WI38 (cell line): ENCODE measurements around the gene TRMU.

Experiments used
- H3K4me3 ChIP-seq: 2 replicates; pipeline ENCODE4 v1.5.1; 2011; ENCODE audit warnings: low read depth, mild to moderate bottlenecking, control low read depth, low read length
- CTCF ChIP-seq: IDR thresholded peaks from 2 replicates; pipeline ENCODE4 v1.5.1; 2012; ENCODE audit warnings: low read depth, mild to moderate bottlenecking, control low read depth, low read length

Gene TRMU

GRCh38 chr22:46350121-46350520 is 14.6 kb downstream of the TRMU start:
- no peak overlapping the region for H3K4me3 ChIP-seq
- no peak for TF ChIP-seq CTCF

GRCh38 chr22:46350646-46351045 is 15.1 kb downstream of the TRMU start:
- no peak for TF ChIP-seq CTCF

GRCh38 chr22:46351131-46351735 is 15.7 kb downstream of the TRMU start:
- H3K4me3 ChIP-seq: no peak overlapping the region
- TF ChIP-seq CTCF: no peak

More at GRCh38 chr22:46350646-46351045, 15.1 kb downstream of the TRMU start:
- H3K4me3 ChIP-seq: no peak overlapping the region

- H3K4me3 ChIP-seq: no peak overlapping the region
- no peak for TF ChIP-seq CTCF
Observed at GRCh38 chr22:46351767-46352166, 16.3 kb downstream of the TRMU start.

GRCh38 chr22:46352276-46352675 is 16.8 kb downstream of the TRMU start:
- no peak overlapping the region for H3K4me3 ChIP-seq
- TF ChIP-seq CTCF: no peak

GRCh38 chr22:46352691-46353386 is 17.3 kb downstream of the TRMU start:
- TF ChIP-seq CTCF: no peak
- H3K4me3 ChIP-seq: no peak overlapping the region

GRCh38 chr22:46353483-46354105 is 18.1 kb downstream of the TRMU start:
- no peak for TF ChIP-seq CTCF
- H3K4me3 ChIP-seq: no peak overlapping the region
